Vagina (tissue), 2 donors: ENCODE data around the gene HOXB9. TPM values are rescaled to one million over a fixed set of nuclear protein-coding genes. Genes with fewer than 3 reads are reported as not detected.

Experiments
- DNase-seq, 2 donors: peaks; one replicate each; pipeline ENCODE4 v3.0.0-alpha.2; 2017; ENCODE audit errors: extremely low spot score in 2 of 2
- H3K27ac ChIP-seq: fragments of 200-600 bp; sonication (generic); one replicate; pipeline ENCODE4 v1.5.1; 2019
- H3K27me3 ChIP-seq: fragments of 200-600 bp; sonication (generic); one replicate; pipeline ENCODE4 v1.5.1; 2019
- H3K36me3 ChIP-seq, 2 donors: fragments of 200-600 bp; sonication (generic); one replicate each; pipeline ENCODE4 v1.5.1; 2017 to 2019
- H3K4me1 ChIP-seq: fragments of 200-600 bp; sonication (generic); one replicate; pipeline ENCODE4 v1.5.1; 2019
- H3K4me3 ChIP-seq, 2 donors: fragments of 200-600 bp; sonication (generic); 1 replicate in 1 of 2; 2 replicates in 1 of 2; pipeline ENCODE4 v1.5.1; 2016 to 2019
- H3K9me3 ChIP-seq: fragments of 200-600 bp; sonication (generic); one replicate; pipeline ENCODE4 v1.5.1; 2019
- POLR2A ChIP-seq, 2 donors: fragments of 450-650 bp; IDR thresholded peaks; one replicate each; pipeline ENCODE4 v1.6.1; 2017; ENCODE audit warnings: antibody characterized with exemption in 2 of 2, mild to moderate bottlenecking in 2 of 2, moderate library complexity in 2 of 2
- POLR2AphosphoS5 ChIP-seq, 2 donors: sonication (generic); formaldehyde crosslinking; IDR thresholded peaks; one replicate each; pipeline ENCODE4 v1.9.0; 2017; ENCODE audit warnings: antibody characterized with exemption in 2 of 2, mild to moderate bottlenecking in 2 of 2, low read depth in 1 of 2; ENCODE audit not compliant: insufficient read depth in 1 of 2
- intact Hi-C: fragments of 100-400 bp; cut with DNase I; formaldehyde crosslinking; loops from one replicate; pipeline ENCODE4 v1.15.1; 2023
- total RNA-seq: library from RNA; depleted of rRNA; stranded (reverse); fragments of >200 nt; gene quantifications from one replicate; pipeline ENCODE4 v1.2.3, GENCODE V29; 2016
- TF ChIP-seq, protein P1 (sequence below), 3 experiments: fragments of 450-650 bp in 2 of 3; fragments of 200-600 bp in 1 of 3; sonication (generic) in 1 of 3; IDR thresholded peaks; one replicate each; pipeline ENCODE4 v1.5.1; 2017 to 2019; ENCODE audit warnings: antibody characterized with exemption in 3 of 3, mild to moderate bottlenecking in 2 of 3, moderate library complexity in 2 of 3

HOXB9 gene
- total RNA-seq, 1 donor from 2014 or later, result not detected

DNA sequence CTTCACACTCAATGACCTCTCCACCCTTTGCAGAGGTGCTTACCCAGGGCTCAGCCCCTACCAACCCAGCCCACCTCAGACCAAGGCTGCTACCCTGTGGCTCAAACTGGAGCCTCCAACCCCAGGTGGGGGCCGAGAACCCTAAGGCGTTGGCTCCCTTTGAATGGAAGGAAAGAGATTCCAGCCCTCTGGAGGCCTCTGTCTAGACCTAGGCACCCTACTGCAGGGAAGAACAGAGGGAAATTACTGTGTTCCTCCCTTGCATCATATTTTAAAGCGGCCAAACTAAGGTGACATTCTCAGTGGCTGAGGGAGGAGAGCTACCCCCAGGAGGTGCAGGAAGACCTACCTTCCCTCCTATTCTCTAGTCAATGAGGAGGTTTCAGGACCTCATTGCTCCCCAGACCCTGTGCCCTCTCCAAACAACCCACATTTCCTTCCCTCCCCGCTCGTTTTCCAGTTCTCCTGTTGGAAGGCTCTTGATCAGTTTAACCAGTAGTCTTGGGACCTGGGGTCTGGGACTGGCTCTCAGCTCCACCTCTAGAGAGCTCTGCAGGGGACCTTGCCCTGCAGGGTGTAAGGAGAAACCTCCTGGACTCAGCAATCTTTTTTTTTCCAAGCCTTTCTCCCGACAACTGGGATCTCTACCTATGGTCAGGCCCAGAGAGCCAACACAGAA lies 5.6 kb downstream of the HOXB9 start:
- H3K4me1 ChIP-seq, result peaks cover 20% of the 10 kb centered on the region
- intact Hi-C loops, result no loop called here
- TF ChIP-seq POLR2A (IDR thresholded peaks at IDR 0.05) (no peak), POLR2AphosphoS5 (IDR thresholded peaks at IDR 0.05; ENCODE audit: insufficient read depth in 1 of 2, low read depth in 1 of 2) (no peak)
- TF ChIP-seq, protein P1, sequence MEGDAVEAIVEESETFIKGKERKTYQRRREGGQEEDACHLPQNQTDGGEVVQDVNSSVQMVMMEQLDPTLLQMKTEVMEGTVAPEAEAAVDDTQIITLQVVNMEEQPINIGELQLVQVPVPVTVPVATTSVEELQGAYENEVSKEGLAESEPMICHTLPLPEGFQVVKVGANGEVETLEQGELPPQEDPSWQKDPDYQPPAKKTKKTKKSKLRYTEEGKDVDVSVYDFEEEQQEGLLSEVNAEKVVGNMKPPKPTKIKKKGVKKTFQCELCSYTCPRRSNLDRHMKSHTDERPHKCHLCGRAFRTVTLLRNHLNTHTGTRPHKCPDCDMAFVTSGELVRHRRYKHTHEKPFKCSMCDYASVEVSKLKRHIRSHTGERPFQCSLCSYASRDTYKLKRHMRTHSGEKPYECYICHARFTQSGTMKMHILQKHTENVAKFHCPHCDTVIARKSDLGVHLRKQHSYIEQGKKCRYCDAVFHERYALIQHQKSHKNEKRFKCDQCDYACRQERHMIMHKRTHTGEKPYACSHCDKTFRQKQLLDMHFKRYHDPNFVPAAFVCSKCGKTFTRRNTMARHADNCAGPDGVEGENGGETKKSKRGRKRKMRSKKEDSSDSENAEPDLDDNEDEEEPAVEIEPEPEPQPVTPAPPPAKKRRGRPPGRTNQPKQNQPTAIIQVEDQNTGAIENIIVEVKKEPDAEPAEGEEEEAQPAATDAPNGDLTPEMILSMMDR (IDR thresholded peaks at IDR 0.05), result no peak
- peaks cover 11% of the 10 kb centered on the region for H3K27me3 ChIP-seq
- H3K9me3 ChIP-seq, result no peaks in the 10 kb centered on the region
- DNase-seq, result no peak
- H3K27ac ChIP-seq, result no peak overlapping the region
- H3K36me3 ChIP-seq, result no peaks in the 10 kb centered on the region
- H3K4me3 ChIP-seq, result no peak overlapping the region

DNA sequence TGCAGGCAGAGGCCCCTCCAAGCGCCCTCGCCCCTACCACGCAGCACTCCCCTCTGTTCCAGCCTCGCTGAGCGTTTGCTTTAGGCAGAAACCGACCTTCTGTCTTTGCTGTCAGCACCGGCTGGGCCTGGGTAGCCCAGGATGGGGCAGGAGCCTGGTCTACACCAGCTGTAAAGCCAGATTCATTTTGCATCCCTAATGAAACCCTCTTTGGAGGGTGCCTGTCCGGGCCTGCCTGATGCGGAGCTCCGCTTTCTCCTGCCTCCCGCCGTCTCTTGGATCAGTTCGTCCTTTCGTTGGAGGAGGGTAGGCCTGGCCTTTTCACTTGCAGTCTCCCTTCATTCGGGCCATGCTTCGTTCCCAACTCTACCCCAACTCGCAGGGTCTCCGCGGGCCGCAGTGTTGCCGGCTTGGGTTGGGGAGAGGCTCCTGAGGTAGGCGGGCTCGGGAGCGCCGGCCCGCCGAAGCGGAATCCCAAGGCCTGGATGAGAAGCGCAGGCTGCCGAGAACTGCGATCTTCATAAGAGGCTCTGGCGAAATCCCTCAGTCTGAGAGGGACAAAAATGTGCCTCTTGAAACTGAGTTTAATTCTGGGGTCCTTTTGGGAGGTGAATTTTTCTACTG lies 6.2 kb downstream of the HOXB9 start:
- Histone ChIP-seq H3K4me1 (peaks cover 13% of the 10 kb centered on the region), H3K27me3 (peaks cover 12% of the 10 kb centered on the region), H3K4me3 (no peak overlapping the region), H3K27ac (no peak overlapping the region), H3K36me3 (no peaks in the 10 kb centered on the region), H3K9me3 (no peaks in the 10 kb centered on the region)
- intact Hi-C loops, result no loop called here
- no peak for DNase-seq
- TF ChIP-seq POLR2A (IDR thresholded peaks at IDR 0.05) (no peak), POLR2AphosphoS5 (IDR thresholded peaks at IDR 0.05; ENCODE audit: insufficient read depth in 1 of 2, low read depth in 1 of 2) (no peak)
- TF ChIP-seq, protein P1 (IDR thresholded peaks at IDR 0.05), result no peak

DNA sequence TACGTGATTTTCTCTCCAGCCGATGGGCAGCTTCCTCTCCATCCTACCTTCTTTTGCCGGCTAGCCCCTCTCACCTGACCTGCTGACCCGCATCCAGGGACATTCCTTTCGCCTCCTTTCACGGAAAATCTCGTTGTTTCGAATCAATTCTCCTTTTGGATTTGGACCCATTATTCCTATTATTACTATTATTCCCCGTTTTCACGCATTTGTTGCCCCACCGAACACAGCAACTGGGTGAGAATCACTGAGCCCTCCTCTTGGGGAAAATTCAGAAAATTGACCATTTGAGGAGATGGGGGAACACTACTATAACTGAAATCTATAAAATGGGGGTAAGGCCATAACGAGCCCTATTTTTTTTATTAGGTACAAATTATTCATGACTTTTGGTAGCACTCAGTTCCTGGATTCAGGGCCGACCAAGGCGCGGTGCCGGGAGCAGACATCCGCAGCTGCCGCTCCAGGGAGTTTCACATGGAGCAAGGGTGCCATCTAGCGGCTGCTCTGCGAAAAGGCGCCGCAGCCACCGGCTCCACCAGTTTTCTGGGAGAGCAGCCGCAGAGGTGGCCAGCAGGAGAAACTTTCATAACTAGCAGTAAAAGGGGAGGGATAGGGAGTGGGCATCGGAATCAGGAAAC lies 7.8 kb downstream of the HOXB9 start:
- no peaks in the 10 kb centered on the region for H3K36me3 ChIP-seq
- no peaks in the 10 kb centered on the region for H3K9me3 ChIP-seq
- DNase-seq, result no peak
- H3K27me3 ChIP-seq, result peaks cover 17% of the 10 kb centered on the region
- intact Hi-C loops, result no loop called here
- peaks cover 16% of the 10 kb centered on the region for H3K4me1 ChIP-seq
- no peak overlapping the region for H3K27ac ChIP-seq
- no peak overlapping the region for H3K4me3 ChIP-seq
- TF ChIP-seq POLR2AphosphoS5 (IDR thresholded peaks at IDR 0.05; ENCODE audit: insufficient read depth in 1 of 2, low read depth in 1 of 2), result peak in 1 of 2 donors; percentile 48
- TF ChIP-seq, protein P1 (IDR thresholded peaks at IDR 0.05), result peak; percentile 79 to 98 (median 97)
- TF ChIP-seq POLR2A (IDR thresholded peaks at IDR 0.05), result no peak

DNA sequence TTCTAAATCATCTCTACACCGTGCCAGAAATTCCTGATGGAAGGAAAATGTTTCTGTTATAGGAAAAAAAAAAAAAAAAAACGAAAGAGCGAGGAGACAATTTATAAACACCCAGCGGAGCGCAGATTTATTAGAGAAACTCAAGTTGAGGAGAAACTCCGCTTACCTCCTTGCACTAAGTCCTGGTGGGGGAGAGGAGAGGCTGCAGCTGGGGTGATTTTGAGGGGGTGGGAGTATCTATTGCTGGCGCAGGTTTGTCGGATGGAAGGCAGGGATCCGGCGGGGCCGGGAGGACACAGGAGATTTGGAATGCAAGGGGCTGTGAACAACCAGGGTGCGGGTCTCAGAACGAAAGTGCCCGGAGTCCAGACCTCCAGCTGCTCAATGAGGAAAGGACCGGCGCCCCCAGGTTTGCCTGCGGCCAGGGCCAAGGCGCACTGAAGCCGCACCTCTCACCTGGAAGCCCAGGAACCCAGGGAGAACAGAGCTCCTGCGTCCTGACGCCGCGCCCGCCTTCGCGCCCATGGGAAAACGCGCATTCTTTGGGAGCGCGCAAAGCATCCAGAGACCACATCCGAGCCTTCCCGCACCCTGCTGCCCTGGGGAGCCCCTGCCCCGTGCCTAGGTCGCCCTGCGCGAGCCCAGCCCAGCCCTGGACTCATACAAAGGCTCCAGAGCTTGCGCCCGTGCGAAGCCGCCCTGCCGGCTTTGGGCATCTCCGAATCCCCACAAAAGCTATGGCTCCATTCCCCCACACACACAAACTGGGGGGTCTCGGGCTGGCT lies 8.5 kb downstream of the HOXB9 start:
- Histone ChIP-seq H3K36me3 (no peaks in the 10 kb centered on the region), H3K4me3 (no peak overlapping the region), H3K4me1 (peaks cover 16% of the 10 kb centered on the region), H3K27ac (no peak overlapping the region), H3K9me3 (no peaks in the 10 kb centered on the region), H3K27me3 (peaks cover 24% of the 10 kb centered on the region)
- TF ChIP-seq, protein P1 (IDR thresholded peaks at IDR 0.05), result no peak
- TF ChIP-seq POLR2AphosphoS5 (IDR thresholded peaks at IDR 0.05; ENCODE audit: insufficient read depth in 1 of 2, low read depth in 1 of 2) (no peak), POLR2A (IDR thresholded peaks at IDR 0.05) (no peak)
- no peak for DNase-seq
- intact Hi-C loops, result no loop called here
